NCI-H2107 treated with DMSO at 0.1 percent for 48 hours (cell line): ENCODE data around the gene PRKCH.
A peak's percentile ranks its signal among the peaks of the same experiment; 100 is the strongest.
"Not testable (repeated sequence)": the region's sequence is repeated elsewhere in the genome, so short reads cannot be mapped to it uniquely, and the experiment has no call there.

Experiments
- DNase-seq: peaks from one replicate; lab custom pipeline; 2025; ENCODE audit not compliant: unreplicated experiment; lab: John Stamatoyannopoulos, UW

The PRKCH gene

DNA sequence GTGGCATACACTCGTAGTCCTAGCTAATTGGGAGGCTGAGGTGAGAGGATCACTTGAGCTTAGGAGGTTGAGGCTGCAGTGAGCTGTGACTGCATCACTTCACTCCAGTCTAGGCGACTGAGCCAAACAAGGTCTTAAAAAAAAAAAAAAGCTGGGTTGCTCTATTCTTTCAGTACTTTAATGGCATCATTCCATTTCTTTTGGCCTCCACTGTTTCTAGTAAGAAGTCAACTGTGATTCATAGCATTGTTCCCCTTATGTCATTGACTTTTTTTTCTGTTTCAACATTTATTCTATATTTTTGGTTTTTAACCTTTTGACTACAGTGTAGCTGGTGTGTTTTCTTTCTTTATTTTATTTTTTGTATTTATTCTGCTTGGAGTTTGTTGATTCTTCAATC lies 16.7 kb upstream of the PRKCH start:
- no peak for DNase-seq

DNA sequence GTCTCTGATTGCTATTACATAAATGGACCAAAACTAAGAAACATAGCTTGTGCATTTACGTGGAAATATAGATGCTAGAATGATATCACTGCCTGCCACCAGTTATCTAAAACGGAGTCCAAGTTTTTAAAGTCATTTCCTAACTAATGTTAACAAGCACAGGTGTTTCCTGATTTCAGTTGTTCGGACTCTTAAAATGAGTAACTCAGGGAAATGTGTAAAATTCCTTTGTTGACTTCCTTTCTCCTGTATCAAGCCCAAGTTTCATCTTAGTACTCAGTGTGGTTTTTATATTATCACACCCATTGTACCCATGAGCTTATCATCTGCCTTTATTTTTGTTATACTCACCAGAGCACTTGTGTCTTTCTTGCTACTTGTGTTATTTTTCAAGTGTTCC lies 13.2 kb upstream of the PRKCH start:
- no peak for DNase-seq

- not testable (repeated sequence) for DNase-seq
These were observed 12.7 kb upstream of the PRKCH start for GRCh38 chr14:61308701-61309100.

- DNase-seq, result no peak
These were observed 6.1 kb upstream of the PRKCH start for GRCh38 chr14:61315313-61315712.

- DNase-seq, result no peak
These were observed 2.3 kb upstream of the PRKCH start for GRCh38 chr14:61319086-61319485.

DNA sequence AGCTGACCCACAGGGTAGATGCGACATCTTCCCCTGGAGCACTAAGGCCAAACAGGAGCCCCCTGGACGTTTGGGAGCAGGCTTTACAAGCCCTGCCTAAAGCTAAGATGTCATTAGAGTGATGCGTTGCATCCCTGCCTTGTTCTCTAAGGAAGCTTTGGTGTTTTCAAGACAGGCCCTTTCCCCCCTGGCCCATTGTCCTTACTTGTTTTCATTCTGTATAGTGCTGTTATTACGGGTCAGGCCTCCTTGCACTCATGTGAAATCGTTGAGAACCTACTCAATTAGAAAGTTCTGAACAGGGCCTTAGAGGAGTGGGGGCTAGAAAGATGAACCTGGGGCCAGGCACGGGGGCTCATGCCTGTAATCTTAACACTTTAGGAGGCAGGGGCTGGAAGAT lies 1.7 kb upstream of the PRKCH start:
- no peak for DNase-seq

DNA sequence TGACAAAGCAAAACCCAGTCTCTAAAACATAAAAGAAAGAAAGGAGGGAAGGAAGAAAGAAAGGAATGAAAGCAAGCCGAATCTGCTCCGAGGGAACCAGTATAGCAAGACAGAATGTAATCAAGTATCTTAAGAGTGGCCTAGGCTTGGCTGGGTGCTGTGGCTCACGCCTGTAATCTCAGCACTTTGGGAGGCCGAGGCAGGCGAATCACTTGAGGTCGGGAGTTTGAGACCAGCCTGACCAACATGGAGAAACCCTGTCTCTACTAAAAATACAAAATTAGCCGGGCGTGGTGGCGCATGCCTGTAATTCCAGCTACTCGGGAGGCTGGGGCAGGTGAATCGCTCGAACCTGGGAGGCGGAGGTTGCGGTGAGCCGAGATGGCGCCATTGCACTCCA lies 1.2 kb upstream of the PRKCH start:
- not testable (repeated sequence) for DNase-seq

- no peak for DNase-seq
These were observed 484 bp upstream of the PRKCH start for GRCh38 chr14:61320806-61321384.

GRCh38 chr14:61322011-61322798 lies 826 bp downstream of the PRKCH start:
- DNase-seq, result no peak

GRCh38 chr14:61322799-61323290 lies 1.5 kb downstream of the PRKCH start:
- peak; percentile 83 for DNase-seq

DNA sequence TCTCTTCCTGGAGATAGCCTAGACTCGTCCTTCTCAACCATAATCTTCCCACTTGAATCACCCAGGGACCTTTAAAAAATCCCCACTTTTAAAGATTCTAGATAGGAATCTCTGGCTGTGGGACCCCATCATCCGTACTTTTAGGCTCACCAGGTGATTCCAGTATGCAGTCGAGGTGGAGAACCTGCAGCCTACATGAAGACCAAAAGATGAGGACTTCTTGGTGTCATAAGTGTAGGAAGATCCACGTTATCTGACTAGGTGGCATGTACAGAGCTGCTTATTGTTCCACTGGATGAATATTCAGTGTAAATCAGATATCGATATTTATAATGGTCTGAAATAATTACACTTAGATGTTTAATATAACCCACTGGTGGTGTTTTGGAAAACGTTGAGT lies 2.6 kb downstream of the PRKCH start:
- no peak for DNase-seq

DNA sequence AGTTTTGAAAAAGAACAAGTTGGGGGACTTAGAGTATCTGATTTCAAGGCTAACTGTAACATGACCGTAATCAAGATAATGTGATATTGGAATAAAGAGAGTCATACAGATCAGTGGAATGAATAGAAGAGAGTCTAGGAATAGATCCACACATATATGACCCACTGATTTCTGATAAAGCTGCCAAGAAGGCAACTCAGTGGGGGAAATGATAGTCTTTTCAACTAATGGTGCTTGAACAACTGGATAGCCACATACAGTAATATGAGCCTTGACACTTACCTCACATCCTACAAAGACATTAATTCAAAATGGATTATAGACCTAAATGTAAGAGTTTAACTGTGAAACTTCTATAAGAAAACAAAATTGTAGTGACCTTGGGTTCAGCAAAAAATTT lies 3.8 kb downstream of the PRKCH start:
- no peak for DNase-seq

DNA sequence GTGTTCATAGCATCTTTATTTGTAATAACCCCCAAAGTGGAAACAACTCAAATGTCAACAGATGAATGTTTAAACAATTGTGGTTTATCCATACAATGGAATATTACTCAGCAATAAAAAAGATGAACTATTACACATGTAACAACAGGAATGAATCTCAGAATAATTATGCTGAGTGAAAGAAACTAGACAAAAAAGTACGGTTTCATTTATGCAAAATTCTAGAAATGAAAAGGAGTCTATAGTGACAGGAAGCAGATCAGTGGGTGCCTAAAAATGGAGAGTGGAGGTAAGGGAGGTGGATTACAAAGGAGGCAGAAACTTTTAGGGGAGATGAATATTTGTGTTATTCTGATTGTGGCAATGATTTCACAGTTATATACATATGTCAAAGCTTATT lies 4.8 kb downstream of the PRKCH start:
- DNase-seq, result no peak

DNA sequence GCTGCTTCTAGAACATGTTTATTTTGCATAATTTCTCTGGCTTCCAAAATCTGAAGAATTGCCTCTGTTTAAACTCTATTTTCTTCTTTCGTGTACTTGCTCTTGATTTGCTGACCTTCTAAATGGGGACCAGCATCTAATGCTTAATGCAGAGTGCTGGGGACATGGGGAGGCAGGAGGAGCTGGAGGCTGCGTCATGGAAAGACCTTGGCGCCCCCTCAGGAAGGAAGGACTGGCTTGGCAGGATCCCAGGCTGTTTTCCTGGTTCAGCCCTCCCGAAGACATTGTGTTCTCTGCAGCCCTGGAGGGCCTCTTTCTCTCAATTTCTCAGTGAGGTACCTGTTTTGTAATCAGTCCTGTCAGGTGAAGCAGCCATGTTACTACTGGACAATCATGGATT lies 5.5 kb downstream of the PRKCH start:
- no peak for DNase-seq

DNA sequence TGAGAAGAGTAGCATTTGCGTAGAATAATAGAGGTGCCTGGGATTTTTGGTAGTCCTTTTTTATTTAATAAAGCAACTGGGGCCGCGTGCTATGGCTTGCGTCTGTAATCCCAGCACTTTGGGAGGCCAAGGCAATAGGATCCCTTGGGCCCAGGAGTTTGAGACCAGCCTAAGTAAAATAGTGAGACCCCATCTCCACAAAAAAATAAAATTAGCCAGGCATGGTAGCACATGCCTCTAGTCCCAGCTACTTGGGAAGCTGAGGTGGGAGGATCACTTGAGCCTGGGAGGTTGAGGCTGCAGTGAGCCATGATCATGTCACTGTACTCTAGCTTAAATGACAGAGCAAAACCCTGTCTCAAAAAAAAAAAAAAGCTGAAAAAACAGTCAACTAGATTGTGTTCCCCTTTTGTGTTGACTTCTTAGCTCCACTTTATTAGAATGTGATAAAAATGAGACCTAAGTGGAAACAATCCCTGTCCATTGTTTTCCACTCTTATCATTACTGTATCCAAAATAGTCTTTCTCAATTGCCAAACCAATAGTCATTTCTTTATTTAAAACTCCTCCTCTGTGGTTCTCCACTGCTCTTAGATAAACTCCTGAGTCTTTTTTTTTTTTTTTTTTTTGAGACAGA lies 7.4 kb downstream of the PRKCH start:
- no peak for DNase-seq

DNA sequence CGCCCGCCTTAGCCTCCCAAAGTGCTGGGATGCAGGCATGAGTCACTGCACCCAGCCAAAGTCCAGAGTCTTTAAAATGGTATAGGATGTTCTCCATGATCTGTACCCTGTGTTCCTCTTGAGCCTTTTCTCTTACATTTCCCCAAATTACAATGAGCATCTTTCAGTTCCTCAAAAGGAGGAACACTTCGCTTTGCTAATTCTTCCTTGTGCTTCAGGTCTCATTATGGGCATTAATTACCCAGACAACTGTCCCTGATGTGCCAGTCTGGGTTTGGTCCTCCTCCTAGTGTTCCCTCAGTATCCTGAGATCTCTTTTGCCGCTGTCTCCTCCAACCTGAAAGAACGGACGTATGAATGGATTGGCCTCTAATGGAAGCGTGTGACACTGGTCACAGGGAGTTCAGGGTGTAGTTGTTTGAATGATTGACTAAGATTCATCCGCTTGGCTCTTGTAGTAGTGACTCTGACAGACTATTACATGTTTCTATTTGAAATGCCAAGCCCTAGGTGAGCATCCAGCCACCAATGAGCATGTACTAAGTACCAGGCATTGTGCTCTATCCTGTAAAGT lies 8.2 kb downstream of the PRKCH start:
- no peak for DNase-seq

DNA sequence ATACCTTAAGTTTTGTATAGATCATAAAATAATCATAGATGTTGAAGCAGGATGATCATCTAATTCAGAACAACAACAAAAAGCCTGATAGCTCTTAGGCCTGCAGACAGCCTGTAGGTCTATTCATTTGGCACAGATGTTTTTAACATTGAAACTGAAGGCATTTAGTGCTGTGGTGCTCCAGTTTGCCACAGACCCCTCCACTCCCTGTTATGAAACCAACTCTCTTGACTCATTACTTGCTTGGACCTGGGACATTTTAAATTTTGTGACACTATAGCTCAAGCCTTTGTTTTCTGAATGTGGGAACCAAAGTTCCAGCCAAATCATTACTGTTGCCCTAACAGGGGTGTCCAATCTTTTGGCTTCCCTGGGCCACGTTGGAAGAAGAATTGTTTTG lies 9.1 kb downstream of the PRKCH start:
- no peak for DNase-seq

DNA sequence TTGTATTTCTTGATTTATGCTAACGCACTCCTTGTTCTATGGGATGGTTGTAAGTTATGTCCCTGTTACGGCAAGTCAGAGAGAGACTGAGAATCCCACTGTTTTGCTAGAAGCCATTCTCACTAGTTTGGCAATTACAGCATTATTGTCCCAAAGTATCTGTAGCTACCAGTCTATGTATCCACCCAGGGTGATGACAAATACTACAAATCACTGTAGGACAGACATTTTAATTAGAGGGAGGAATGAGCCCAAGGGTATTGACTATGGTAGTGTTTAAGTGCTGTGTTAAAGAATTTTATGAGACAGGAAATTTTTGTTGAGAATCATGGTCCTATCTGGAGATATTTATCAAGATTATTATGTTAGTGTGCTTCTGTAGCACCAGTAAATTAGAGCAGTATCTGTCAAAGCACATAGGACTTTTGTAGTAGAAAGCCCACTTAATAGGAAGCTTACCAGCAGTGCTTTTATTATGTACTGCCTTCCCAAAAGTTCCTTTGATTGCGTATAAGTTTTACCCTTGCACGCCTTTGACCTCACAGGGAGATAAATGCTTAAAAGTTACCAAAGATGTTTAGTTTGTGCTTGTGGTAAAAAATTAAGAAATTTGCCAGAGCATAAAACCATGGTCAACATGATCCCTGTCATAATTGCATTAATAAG lies 10.7 kb downstream of the PRKCH start:
- no peak for DNase-seq

DNA sequence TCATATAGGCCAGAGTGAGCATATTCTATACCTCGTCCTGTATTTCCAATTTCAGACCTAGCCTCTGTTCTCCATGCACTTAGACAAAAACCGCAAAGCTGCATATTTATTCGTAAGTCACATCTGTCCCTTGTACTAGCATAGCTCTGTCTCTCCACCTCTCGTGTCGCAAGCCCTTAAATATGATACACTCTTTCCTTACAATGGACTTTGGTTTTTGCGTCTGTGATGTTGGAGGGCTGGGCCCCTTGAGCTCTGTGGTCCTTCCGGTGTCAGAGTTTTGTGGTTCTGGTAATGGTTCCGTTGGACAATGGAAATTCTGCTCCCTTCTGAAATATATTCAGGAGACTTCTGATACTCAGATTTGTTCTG lies 11.3 kb downstream of the PRKCH start:
- peak; percentile 24 for DNase-seq

GRCh38 chr14:61333087-61333486 lies 11.7 kb downstream of the PRKCH start:
- DNase-seq, result no peak

DNA sequence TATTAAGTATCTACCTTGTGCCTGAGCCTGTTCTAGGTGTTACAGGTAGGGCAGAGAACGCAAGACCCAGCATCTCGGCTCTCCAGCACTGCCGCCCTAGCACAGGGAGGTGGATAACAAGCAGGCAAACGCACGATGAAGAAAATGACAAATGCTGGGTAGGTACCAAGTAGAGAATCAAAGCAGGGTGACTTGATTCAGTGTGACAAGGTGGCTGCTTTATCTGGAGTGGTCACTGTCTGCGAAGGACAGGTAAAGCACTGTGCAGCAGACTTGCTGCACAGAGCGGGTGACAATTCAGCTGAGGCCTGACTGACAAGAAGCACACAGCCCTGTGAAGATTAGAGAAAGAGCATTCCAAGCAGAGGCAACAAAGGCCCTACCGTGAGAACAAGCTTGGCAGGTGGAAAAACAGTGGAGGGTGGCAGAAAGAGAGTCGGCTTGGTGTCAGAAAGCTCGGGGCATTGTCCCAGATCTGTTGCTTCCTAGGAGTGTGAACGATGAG lies 12.9 kb downstream of the PRKCH start:
- DNase-seq, result no peak
